Stimulated activated naive CD8-positive, alpha-beta T cell treated with anti-CD3 and anti-CD28 coated beads, Interleukin-15, amount 100 ng/mL, for 72 hours (primary cell): ENCODE data around the gene NLRP6.
"Not testable (repeated sequence)": the region's sequence is repeated elsewhere in the genome, so short reads cannot be mapped to it uniquely, and the experiment has no call there.

Experiments used
- ATAC-seq: fragments of 150-1000 bp; cut with Tn5 transposase; 2 replicates; pipeline ENCODE4 v1.10.0; 2021; ENCODE audit warnings: mild to moderate bottlenecking, moderate library complexity
- DNase-seq, 2 donors: peaks; one replicate each; pipeline ENCODE4 v3.0.0; 2021 to 2022
- H3K27ac Mint-ChIP-seq, 2 donors: one replicate each; pipeline ENCODE4 v1.8.0; 2022; ENCODE audit warnings: mild to moderate bottlenecking in 2 of 2, mixed read lengths in 2 of 2, moderate library complexity in 2 of 2
- H3K27me3 Mint-ChIP-seq: one replicate; pipeline ENCODE4 v1.8.0; 2022; ENCODE audit warnings: mixed read lengths
- H3K4me1 Mint-ChIP-seq: one replicate; pipeline ENCODE4 v1.8.0; 2022; ENCODE audit warnings: mild to moderate bottlenecking, mixed read lengths
- H3K4me3 Mint-ChIP-seq, 2 donors: one replicate each; pipeline ENCODE4 v1.8.0; 2022; ENCODE audit warnings: mild to moderate bottlenecking in 2 of 2, mixed read lengths in 2 of 2, moderate library complexity in 1 of 2
- H3K9me3 Mint-ChIP-seq, 2 donors: one replicate each; pipeline ENCODE4 v1.8.0; 2022; ENCODE audit warnings: mixed read lengths in 2 of 2

Gene NLRP6

GRCh38 chr11:304915-305843, 27.0 kb downstream of the NLRP6 start:
- no peak overlapping the region for H3K4me3 Mint-ChIP-seq
- ATAC-seq = no peak

GRCh38 chr11:305844-306211, 27.6 kb downstream of the NLRP6 start:
- Mint-ChIP-seq H3K9me3 (no peaks in the 10 kb centered on the region), H3K27ac (peak overlapping the region in 1 of 2 donors; percentile 56), H3K27me3 (peaks cover 8% of the 10 kb centered on the region), H3K4me3 (no peak overlapping the region), H3K4me1 (peaks cover 71% of the 10 kb centered on the region)
- no peak for DNase-seq
- ATAC-seq = no peak

More at GRCh38 chr11:304915-305843, 27.0 kb downstream of the NLRP6 start:
- peak in 1 of 2 donors; percentile 64 for DNase-seq
- H3K4me1 Mint-ChIP-seq = peaks cover 77% of the 10 kb centered on the region
- H3K27ac Mint-ChIP-seq = peak overlapping the region in 1 of 2 donors; percentile 5
- no peaks in the 10 kb centered on the region for H3K9me3 Mint-ChIP-seq
- H3K27me3 Mint-ChIP-seq = peaks cover 14% of the 10 kb centered on the region

- DNase-seq (no peak), ATAC-seq (no peak)
- Mint-ChIP-seq H3K27ac (no peak overlapping the region), H3K9me3 (no peaks in the 10 kb centered on the region), H3K4me3 (peak overlapping the region; percentile 66 to 84), H3K27me3 (no peaks in the 10 kb centered on the region), H3K4me1 (peaks cover 66% of the 10 kb centered on the region)
These were observed 28.6 kb downstream of the NLRP6 start for GRCh38 chr11:306645-307371.

GRCh38 chr11:307766-308708, 29.8 kb downstream of the NLRP6 start, which contains the start of gene IFITM2:
TSS of gene IFITM2 (plus strand) at chr11:307816. CDS start at chr11:308193, 377 bp downstream.
- not testable (repeated sequence) for H3K27me3 Mint-ChIP-seq, H3K9me3 Mint-ChIP-seq
- H3K4me3 Mint-ChIP-seq = peak within 1 kb of the TSS; percentile 84 to 96
- ATAC-seq = peak; percentile 78
- DNase-seq = peak in 1 of 2 donors; percentile 86
- H3K4me1 Mint-ChIP-seq = peaks cover 69% of the 10 kb centered on the region
- peak within 1 kb of the TSS; percentile 91 to 98 for H3K27ac Mint-ChIP-seq

- Mint-ChIP-seq H3K27ac (peak overlapping the region; percentile 91 to 98), H3K4me1 (peaks cover 66% of the 10 kb centered on the region)
These were observed 30.8 kb downstream of the NLRP6 start for GRCh38 chr11:308740-309665.

GRCh38 chr11:309979-310572, 31.9 kb downstream of the NLRP6 start:
- ATAC-seq, H3K9me3 Mint-ChIP-seq, H3K27me3 Mint-ChIP-seq: not testable (repeated sequence)
- peak in 1 of 2 donors; percentile 20 for DNase-seq
- Mint-ChIP-seq H3K4me1 (peaks cover 59% of the 10 kb centered on the region), H3K27ac (peak overlapping the region in 1 of 2 donors; percentile 91), H3K4me3 (peak overlapping the region; percentile 84 to 96)

More at GRCh38 chr11:308740-309665, 30.8 kb downstream of the NLRP6 start:
- not testable (repeated sequence) for H3K9me3 Mint-ChIP-seq, DNase-seq, H3K27me3 Mint-ChIP-seq
- peak overlapping the region; percentile 84 to 96 for H3K4me3 Mint-ChIP-seq
- ATAC-seq = peak; percentile 12

GRCh38 chr11:311013-311748, 33.0 kb downstream of the NLRP6 start:
- not testable (repeated sequence) for H3K9me3 Mint-ChIP-seq, H3K27me3 Mint-ChIP-seq
- H3K4me3 Mint-ChIP-seq = peak overlapping the region; percentile 94 to 98
- peak in 1 of 2 donors; percentile 31 for DNase-seq
- peaks cover 48% of the 10 kb centered on the region for H3K4me1 Mint-ChIP-seq
- peak overlapping the region in 1 of 2 donors; percentile 93 for H3K27ac Mint-ChIP-seq
- ATAC-seq = peak; percentile 0

- Mint-ChIP-seq H3K4me1 (peaks cover 48% of the 10 kb centered on the region), H3K27ac (peak overlapping the region; percentile 93 to 97), H3K4me3 (peak overlapping the region; percentile 94 to 98), H3K9me3 (no peaks in the 10 kb centered on the region), H3K27me3 (no peaks in the 10 kb centered on the region)
- no peak for ATAC-seq
- DNase-seq = peak in 1 of 2 donors; percentile 60
These were observed 34.0 kb downstream of the NLRP6 start for GRCh38 chr11:312092-312816.

GRCh38 chr11:313304-313786, 35.1 kb downstream of the NLRP6 start:
- no peaks in the 10 kb centered on the region for H3K9me3 Mint-ChIP-seq
- peak overlapping the region; percentile 97 to 99 for H3K27ac Mint-ChIP-seq
- peak overlapping the region; percentile 94 to 98 for H3K4me3 Mint-ChIP-seq
- DNase-seq = peak; percentile 28 to 52
- H3K27me3 Mint-ChIP-seq = no peaks in the 10 kb centered on the region
- no peak for ATAC-seq
- peaks cover 43% of the 10 kb centered on the region for H3K4me1 Mint-ChIP-seq

- H3K9me3 Mint-ChIP-seq = no peaks in the 10 kb centered on the region
- ATAC-seq (peak; percentile 62), DNase-seq (peak; percentile 72 to 87)
- H3K4me3 Mint-ChIP-seq = peak within 1 kb of the TSS; percentile 94 to 98
- H3K27ac Mint-ChIP-seq = peak within 1 kb of the TSS; percentile 97 to 99
- H3K27me3 Mint-ChIP-seq = no peaks in the 10 kb centered on the region
- peaks cover 43% of the 10 kb centered on the region for H3K4me1 Mint-ChIP-seq
These were observed 35.8 kb downstream of the NLRP6 start, which contains the start of gene IFITM1 for GRCh38 chr11:313787-314553. TSS of gene IFITM1 (plus strand) at chr11:314040. CDS start at chr11:314171, 131 bp downstream.

- H3K27ac Mint-ChIP-seq = peak overlapping the region; percentile 97 to 99
- peak overlapping the region; percentile 94 to 98 for H3K4me3 Mint-ChIP-seq
- peaks cover 41% of the 10 kb centered on the region for H3K4me1 Mint-ChIP-seq
- ATAC-seq = peak; percentile 1
- not testable (repeated sequence) for DNase-seq, H3K9me3 Mint-ChIP-seq, H3K27me3 Mint-ChIP-seq
These were observed 36.3 kb downstream of the NLRP6 start for GRCh38 chr11:314554-314875.

GRCh38 chr11:315051-315481, 36.9 kb downstream of the NLRP6 start:
- peak overlapping the region; percentile 87 to 97 for H3K27ac Mint-ChIP-seq
- no peaks in the 10 kb centered on the region for H3K27me3 Mint-ChIP-seq
- ATAC-seq (no peak), DNase-seq (peak; percentile 51 to 55)
- peak overlapping the region; percentile 94 to 98 for H3K4me3 Mint-ChIP-seq
- H3K4me1 Mint-ChIP-seq = peaks cover 45% of the 10 kb centered on the region
- no peaks in the 10 kb centered on the region for H3K9me3 Mint-ChIP-seq
